GM12872 (cell line): ENCODE data around the gene PLXNA4.

Source experiments
- CTCF ChIP-seq: IDR thresholded peaks from 3 replicates; pipeline ENCODE4 v1.5.1; 2011; ENCODE audit warnings: low read depth, mild to moderate bottlenecking, low read length, moderate library complexity; ENCODE audit not compliant: insufficient read depth

PLXNA4 gene

GRCh38 chr7:132148876-132149275 lies 427.4 kb downstream of the PLXNA4 start:
- TF ChIP-seq CTCF = no peak

GRCh38 chr7:132145466-132145865 lies 430.8 kb downstream of the PLXNA4 start:
- no peak for TF ChIP-seq CTCF

- no peak for TF ChIP-seq CTCF
Observed at GRCh38 chr7:132145063-132145462, 431.2 kb downstream of the PLXNA4 start.

- no peak for TF ChIP-seq CTCF
Observed at GRCh38 chr7:132142006-132142405, 434.3 kb downstream of the PLXNA4 start.

- TF ChIP-seq CTCF = no peak
Observed at GRCh38 chr7:132141109-132141508, 435.2 kb downstream of the PLXNA4 start.

GRCh38 chr7:132140341-132140740 lies 435.9 kb downstream of the PLXNA4 start:
- TF ChIP-seq CTCF = no peak

GRCh38 chr7:132138817-132139216 lies 437.5 kb downstream of the PLXNA4 start:
- TF ChIP-seq CTCF = no peak

- TF ChIP-seq CTCF = no peak
Observed at GRCh38 chr7:132137681-132138080, 438.6 kb downstream of the PLXNA4 start.
